GM19351 (cell line): ENCODE results near the gene FAM219B.
A peak's percentile ranks its signal among the peaks of the same experiment; 100 is the strongest.
"Not testable (repeated sequence)": the region's sequence is repeated elsewhere in the genome, so short reads cannot be mapped to it uniquely, and the experiment has no call there.

Experiments
- ATAC-seq: cut with Tn5 transposase; IDR thresholded peaks from one replicate; pipeline ENCODE4 v1.9.1; 2021; ENCODE audit warnings: mild to moderate bottlenecking, moderate library complexity; ENCODE audit not compliant: unreplicated experiment

The FAM219B gene

GRCh38 chr15:74904190-74904805, 2.4 kb downstream of the FAM219B start:
- no peak for ATAC-seq

- no peak for ATAC-seq
Measured at GRCh38 chr15:74903676-74904075, 3.0 kb downstream of the FAM219B start.

- no peak for ATAC-seq
Measured at GRCh38 chr15:74902295-74903075, 4.2 kb downstream of the FAM219B start.

DNA sequence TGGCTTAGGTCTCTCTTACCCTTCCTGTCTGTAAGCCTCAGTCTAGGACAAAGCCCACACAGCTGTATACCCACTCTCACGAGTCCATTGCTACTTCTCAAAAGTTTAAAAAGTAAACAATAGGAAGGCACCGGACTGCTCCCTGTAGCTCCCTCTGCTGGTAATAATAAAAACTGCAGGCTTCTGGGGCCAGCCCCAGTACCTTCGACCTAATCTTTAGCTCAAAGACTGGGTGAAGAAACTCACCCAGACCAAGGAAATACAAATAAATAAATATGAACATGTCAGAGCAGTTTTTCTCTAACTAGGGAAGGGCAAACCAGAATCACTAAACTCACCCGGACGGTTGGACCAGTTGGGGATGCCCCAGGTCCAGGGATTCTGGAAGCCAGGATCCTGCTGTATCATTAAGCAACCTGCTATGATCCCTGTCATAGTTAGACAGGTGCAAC, 5.0 kb downstream of the FAM219B start:
- no peak for ATAC-seq

- no peak for ATAC-seq
Measured at GRCh38 chr15:74897300-74897701, 9.3 kb downstream of the FAM219B start.

- no peak for ATAC-seq
Measured at GRCh38 chr15:74896316-74896715, 10.3 kb downstream of the FAM219B start.

- ATAC-seq = no peak
Measured at GRCh38 chr15:74895830-74896229, 10.8 kb downstream of the FAM219B start.

- not testable (repeated sequence) for ATAC-seq
Measured at GRCh38 chr15:74894383-74894782, 12.3 kb downstream of the FAM219B start.

DNA sequence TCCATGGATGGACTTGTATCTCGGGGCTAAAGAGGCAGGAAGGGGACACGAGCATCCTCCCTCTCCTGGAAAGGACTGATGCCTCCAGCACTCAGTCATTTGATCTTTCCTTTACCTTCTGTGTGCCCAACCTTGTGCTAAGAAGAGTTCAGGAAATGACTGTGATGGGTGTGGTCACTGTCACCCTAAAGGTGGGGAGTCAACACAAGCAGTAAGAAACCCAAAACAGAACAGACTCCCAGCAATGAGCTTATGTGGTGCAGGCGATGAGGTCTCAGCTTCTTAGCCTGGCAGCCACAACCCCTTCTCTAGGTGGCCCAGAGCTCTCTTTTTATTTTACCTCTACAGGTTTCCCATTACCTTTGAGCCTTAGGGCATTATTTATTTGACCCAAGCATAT, 13.0 kb downstream of the FAM219B start:
- no peak for ATAC-seq

DNA sequence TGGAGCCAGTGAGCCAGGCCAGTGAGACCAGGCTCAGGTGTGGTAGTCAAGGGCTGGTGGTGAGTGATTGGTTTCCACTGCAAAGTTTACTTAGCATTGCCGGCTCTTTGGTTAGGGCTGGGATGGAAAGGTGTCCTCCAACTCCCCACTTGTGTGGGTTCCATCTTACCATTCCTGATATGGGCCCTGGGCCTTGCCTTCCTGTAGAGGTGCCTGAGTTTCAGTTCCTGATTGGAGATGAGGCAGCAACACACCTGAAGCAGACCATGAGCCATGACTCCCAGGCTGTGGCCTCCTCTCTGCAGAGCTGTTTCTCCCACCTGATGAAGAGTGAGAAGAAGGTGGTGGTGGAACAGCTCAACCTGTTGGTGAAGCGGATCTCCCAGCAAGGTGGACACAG, 13.7 kb downstream of the FAM219B start:
- no peak for ATAC-seq

DNA sequence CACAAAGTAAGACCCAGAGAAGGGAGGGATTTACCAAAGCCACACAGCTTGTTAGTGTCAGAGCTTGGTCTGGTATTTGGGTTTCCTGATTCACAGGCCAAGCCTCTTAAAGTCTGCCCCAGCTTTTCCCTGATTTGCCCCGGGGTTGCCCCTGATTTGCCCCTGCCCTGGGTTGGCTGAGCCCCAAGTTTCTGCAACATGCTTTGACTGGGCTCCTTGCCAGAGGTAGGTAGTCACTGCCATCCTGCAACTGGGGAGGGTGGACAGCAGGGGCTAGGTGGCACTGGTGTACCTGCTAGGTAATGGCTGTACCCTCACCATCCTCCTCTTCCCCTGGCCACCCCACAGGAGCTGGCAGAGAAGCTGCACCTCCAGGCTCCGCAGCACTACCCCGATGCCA, 14.3 kb downstream of the FAM219B start:
- no peak for ATAC-seq

DNA sequence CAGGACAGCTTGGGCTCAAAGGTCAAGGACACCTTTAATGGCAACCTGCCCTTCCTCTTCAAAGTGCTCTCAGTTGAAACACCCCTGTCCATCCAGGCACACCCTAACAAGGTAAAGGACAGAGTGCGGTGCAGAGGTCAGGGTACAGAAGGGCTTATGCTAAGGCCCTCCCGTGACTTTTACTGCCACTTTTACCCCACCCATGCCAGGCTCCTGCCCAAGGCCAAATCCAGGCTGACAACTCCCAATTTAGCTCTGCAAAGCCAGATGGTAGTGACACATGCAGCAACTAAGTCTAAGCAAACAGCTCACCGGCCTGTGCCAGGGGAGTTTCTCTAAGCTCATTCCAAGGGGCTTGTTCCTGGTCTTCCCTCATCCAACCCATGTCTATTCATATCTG, 15.2 kb downstream of the FAM219B start:
- no peak for ATAC-seq

GRCh38 chr15:74890665-74890960, 16.0 kb downstream of the FAM219B start:
- no peak for ATAC-seq

DNA sequence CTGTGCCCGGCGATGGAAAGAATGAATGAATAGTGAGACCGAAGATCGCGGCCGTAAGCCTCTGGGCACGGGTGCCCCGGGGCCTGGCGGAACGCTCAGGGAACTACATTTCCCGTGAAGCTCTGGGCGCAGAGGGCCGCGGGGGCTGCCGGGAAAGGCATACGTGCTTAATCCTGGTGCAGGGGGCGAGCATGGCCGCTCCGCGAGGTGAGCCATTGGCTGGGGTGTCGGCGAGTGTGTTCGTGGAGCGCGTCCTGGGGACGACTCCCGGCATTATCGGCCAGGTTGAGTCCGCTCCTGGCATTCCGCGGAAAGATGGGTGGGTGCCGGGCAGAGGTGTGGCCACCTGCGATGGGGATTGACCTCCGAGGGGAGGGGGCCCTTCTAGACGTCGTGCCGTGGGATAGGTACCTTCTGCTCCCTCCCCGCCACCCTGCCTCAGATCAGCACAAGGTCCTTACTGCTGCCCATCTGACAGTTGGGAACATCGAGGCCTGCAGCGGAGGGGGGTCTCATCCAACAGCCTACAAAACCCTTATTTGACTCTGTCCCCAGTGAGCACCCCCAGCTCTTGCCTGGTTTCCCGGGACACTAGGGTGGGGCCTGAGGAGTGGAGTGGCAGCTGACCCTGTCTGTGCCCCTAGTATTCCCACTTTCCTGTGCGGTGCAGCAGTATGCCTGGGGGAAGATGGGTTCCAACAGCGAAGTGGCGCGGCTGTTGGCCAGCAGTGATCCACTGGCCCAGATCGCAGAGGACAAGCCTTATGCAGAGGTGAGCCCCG, 16.6 kb downstream of the FAM219B start, which contains the start of gene MPI:
MPI (plus strand) TSS at position 160 of the 782 bp plus-strand sequence; CDS start at position 192, 32 bp downstream.
- ATAC-seq = peak; percentile 95

DNA sequence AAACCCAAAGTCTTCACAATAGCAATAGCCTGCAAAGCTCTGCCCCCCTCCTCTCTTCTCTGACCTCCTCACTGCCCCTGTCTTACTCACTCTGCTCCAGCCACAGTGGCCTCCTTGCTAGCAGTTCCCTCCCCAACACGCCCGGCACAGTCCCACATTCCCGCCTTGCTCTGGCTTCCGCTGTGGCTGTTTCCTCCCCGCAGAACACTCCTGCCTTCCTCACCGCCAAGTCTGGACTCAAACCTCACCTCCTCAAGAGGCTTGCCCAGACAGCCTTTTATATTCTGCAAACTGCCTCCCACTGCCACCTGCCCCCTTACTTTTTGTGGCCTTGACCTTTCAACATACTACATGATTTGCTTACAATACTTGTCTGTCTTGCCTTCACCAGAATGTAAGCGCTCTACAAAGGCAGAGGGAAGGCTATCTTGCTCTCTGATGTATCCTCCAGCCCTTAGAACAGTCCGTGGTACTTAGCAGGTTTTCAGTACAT, 17.2 kb downstream of the FAM219B start:
- peak; percentile 20 for ATAC-seq

GRCh38 chr15:74888716-74889115, 17.9 kb downstream of the FAM219B start:
- no peak for ATAC-seq

DNA sequence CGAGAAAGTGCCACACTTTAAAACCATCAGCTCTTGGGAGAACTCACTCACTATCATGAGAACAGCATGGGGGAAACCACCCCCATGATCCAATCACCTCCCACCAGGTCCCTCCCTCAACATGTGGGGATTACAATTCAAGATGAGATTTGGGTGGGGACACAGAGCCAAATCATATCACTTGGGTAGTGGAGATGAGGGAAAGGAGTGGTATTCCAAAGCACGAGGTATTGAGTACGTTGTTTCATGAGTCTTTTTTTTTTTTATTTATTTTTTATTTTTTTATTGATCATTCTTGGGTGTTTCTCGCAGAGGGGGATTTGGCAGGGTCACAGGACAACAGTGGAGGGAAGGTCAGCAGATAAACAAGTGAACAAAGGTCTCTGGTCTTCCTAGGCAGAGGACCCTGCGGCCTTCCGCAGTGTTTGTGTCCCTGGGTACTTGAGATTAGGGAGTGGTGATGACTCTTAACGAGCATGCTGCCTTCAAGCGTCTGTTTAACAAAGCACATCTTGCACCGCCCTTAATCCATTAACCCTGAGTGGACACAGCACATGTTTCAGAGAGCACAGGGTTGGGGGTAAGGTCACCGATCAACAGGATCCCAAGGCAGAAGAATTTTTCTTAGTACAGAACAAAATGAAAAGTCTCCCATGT, 19.0 kb downstream of the FAM219B start:
- ATAC-seq = not testable (repeated sequence)

GRCh38 chr15:74885461-74885860, 21.2 kb downstream of the FAM219B start:
- ATAC-seq = no peak

GRCh38 chr15:74884428-74885223, 22.0 kb downstream of the FAM219B start:
- ATAC-seq = no peak

DNA sequence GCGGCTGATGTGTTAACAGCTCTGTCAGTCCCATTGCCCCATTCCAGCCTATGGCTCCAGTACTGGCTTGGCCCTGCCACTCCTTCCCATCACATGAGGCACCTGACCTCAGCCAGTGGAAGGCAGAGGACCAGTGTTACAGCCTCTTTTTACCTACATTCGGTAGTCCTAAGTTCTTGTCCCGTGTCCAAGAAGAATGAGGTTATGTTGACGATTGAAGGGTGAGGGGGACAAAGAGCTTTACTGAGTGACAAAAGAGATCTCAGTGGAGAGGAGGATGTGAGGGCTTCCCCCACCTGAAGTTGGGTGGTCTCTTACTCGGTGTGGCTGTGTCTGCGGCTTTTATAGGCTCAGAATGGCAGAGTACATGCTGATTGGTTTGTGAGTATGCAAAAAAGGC, 24.1 kb downstream of the FAM219B start:
- no peak for ATAC-seq
